H1 (cell line): Measurements from ENCODE around the gene TLK2. TPM values are rescaled to one million over a fixed set of nuclear protein-coding genes. Genes with fewer than 3 reads are reported as not detected.

Source experiments
- CTCF ChIA-PET: fragments of 300-600 bp; sonication (Branson Sonifier 250); formaldehyde crosslinking; loops from one replicate; lab custom pipeline; 2021; ENCODE audit not compliant: partially characterized antibody; lab: Charles Lee
- POLR2A ChIA-PET: fragments of 300-600 bp; sonication (Branson Sonifier 250); formaldehyde crosslinking; loops from one replicate; lab custom pipeline; 2021; ENCODE audit warnings: inconsistent platforms; ENCODE audit not compliant: partially characterized antibody; lab: Charles Lee
- DNase-seq, 2 experiments: peaks; one replicate each; pipeline versions ENCODE4 v3.0.0 to v3.0.0-alpha.2; 2010 to 2022; ENCODE audit warnings: low spot score in 2 of 2, low read depth in 1 of 2, mixed read lengths in 1 of 2
- FAIRE-seq: peaks from 2 replicates; lab custom pipeline; 2011; peaks lifted over from hg19 to GRCh38; lab: Jason Lieb, UNC
- H2AFZ ChIP-seq: 2 replicates; pipeline ENCODE4 v1.8.1; 2012; ENCODE audit warnings: low read length, inconsistent platforms
- H2AK5ac ChIP-seq: 2 replicates; pipeline ENCODE4 v1.6.1; 2013; ENCODE audit warnings: low read depth, low read length
- H2BK120ac ChIP-seq: replicated peaks from 2 replicates; pipeline ENCODE3; 2013; ENCODE audit warnings: low read depth, low read length, inconsistent platforms
- H2BK12ac ChIP-seq: 2 replicates; pipeline ENCODE4 v1.6.1; 2013; ENCODE audit warnings: low read depth, low read length
- H2BK15ac ChIP-seq: 2 replicates; pipeline ENCODE4 v1.6.1; 2013; ENCODE audit warnings: low read length
- H2BK20ac ChIP-seq: 2 replicates; pipeline ENCODE4 v1.6.1; 2013; ENCODE audit warnings: low read length
- H2BK5ac ChIP-seq: 2 replicates; pipeline ENCODE4 v1.6.1; 2013; ENCODE audit warnings: low read depth, low read length
- H3K14ac ChIP-seq: 2 replicates; pipeline ENCODE4 v1.6.1; 2013; ENCODE audit warnings: inconsistent platforms; ENCODE audit not compliant: insufficient read length
- H3K18ac ChIP-seq: 2 replicates; pipeline ENCODE4 v1.6.1; 2013; ENCODE audit warnings: low read length; ENCODE audit errors: extremely low read depth
- H3K23ac ChIP-seq: 2 replicates; pipeline ENCODE4 v1.6.1; 2013; ENCODE audit warnings: inconsistent platforms; ENCODE audit not compliant: insufficient read length
- H3K23me2 ChIP-seq: 2 replicates; pipeline ENCODE4 v1.6.1; 2013; ENCODE audit warnings: low read depth, low read length
- H3K27ac ChIP-seq: 2 replicates; pipeline ENCODE4 v1.6.1; 2011; ENCODE audit warnings: low read depth, low read length, inconsistent platforms
- H3K27me3 ChIP-seq, 4 experiments: replicated peaks in 1 of 4; 1 replicate in 1 of 4; 2 replicates in 3 of 4; pipeline versions ENCODE4 v1.6.1 to v1.8.1; 2011 to 2013; ENCODE audit warnings: low read length in 3 of 4, mild to moderate bottlenecking in 3 of 4, inconsistent platforms in 2 of 4, mixed read lengths in 2 of 4, moderate library complexity in 1 of 4; ENCODE audit not compliant: control insufficient read depth in 3 of 4, insufficient read depth in 3 of 4; ENCODE audit errors: extremely low read depth in 1 of 4
- H3K36me3 ChIP-seq, 4 experiments: 2 replicates each; pipeline versions ENCODE4 v1.6.1 to v1.8.1; 2011 to 2013; ENCODE audit warnings: mild to moderate bottlenecking in 4 of 4, low read length in 3 of 4, moderate library complexity in 2 of 4, control low read depth in 1 of 4, inconsistent platforms in 1 of 4; ENCODE audit not compliant: insufficient read depth in 4 of 4, control insufficient read depth in 2 of 4
- H3K4ac ChIP-seq: replicated peaks from 2 replicates; pipeline ENCODE3; 2013; ENCODE audit warnings: low read length, low read depth, mixed read lengths, inconsistent platforms; ENCODE audit not compliant: insufficient read length
- H3K4me1 ChIP-seq, 4 experiments: replicated peaks in 1 of 4; 1 replicate in 1 of 4; 2 replicates in 3 of 4; pipeline versions ENCODE4 v1.6.1 to v1.8.1; 2011 to 2013; ENCODE audit warnings: low read length in 3 of 4, inconsistent platforms in 2 of 4, mixed read lengths in 1 of 4; ENCODE audit not compliant: insufficient read depth in 4 of 4, control insufficient read depth in 3 of 4
- H3K4me2 ChIP-seq, 2 experiments: 2 replicates each; pipeline versions ENCODE4 v1.6.1 to v1.8.1; 2011 to 2013; ENCODE audit warnings: low read depth in 2 of 2, low read length in 2 of 2, control low read depth in 1 of 2, inconsistent platforms in 1 of 2, mild to moderate bottlenecking in 1 of 2; ENCODE audit not compliant: insufficient read depth in 1 of 2
- H3K4me3 ChIP-seq, 4 experiments: fragments of 200-600, 300-600 bp in 1 of 4; sonication (generic), shearing (Covaris generic), sonication (Bioruptor Twin) in 1 of 4; 2 replicates each; pipeline versions ENCODE4 v1.5.1 to v1.8.1; 2011 to 2016; ENCODE audit warnings: low read length in 4 of 4, low read depth in 3 of 4, control low read depth in 2 of 4, inconsistent platforms in 2 of 4, mild to moderate bottlenecking in 2 of 4, mixed read lengths in 1 of 4, moderate library complexity in 1 of 4; ENCODE audit not compliant: insufficient read depth in 2 of 4; ENCODE audit errors: extremely low read depth in 1 of 4
- H3K56ac ChIP-seq: replicated peaks from 2 replicates; pipeline ENCODE3; 2013; ENCODE audit warnings: low read depth, mild to moderate bottlenecking, mixed read lengths, low read length, inconsistent platforms; ENCODE audit not compliant: insufficient read length
- H3K79me1 ChIP-seq: 2 replicates; pipeline ENCODE4 v1.6.1; 2013; ENCODE audit warnings: low read depth, low read length, control low read depth
- H3K79me2 ChIP-seq, 2 experiments: 2 replicates each; pipeline versions ENCODE4 v1.6.1 to v1.8.1; 2012 to 2013; ENCODE audit warnings: low read length in 2 of 2, mild to moderate bottlenecking in 2 of 2, inconsistent platforms in 1 of 2; ENCODE audit not compliant: insufficient read depth in 2 of 2, control insufficient read depth in 1 of 2
- H3K9ac ChIP-seq, 4 experiments: replicated peaks in 1 of 4; 1 replicate in 1 of 4; 2 replicates in 3 of 4; pipeline versions ENCODE4 v1.6.1 to v1.8.1; 2011 to 2013; ENCODE audit warnings: low read depth in 3 of 4, low read length in 3 of 4, control low read depth in 2 of 4, mild to moderate bottlenecking in 2 of 4, moderate library complexity in 2 of 4, inconsistent platforms in 1 of 4; ENCODE audit errors: extremely low read depth in 1 of 4
- H3K9me3 ChIP-seq, 2 experiments: 2 replicates each; pipeline versions ENCODE4 v1.6.1 to v1.8.1; 2012 to 2013; ENCODE audit warnings: mild to moderate bottlenecking in 2 of 2, moderate library complexity in 2 of 2, control low read depth in 1 of 2, inconsistent platforms in 1 of 2, low read depth in 1 of 2, low read length in 1 of 2, mixed read lengths in 1 of 2; ENCODE audit not compliant: insufficient read depth in 2 of 2
- H4K20me1 ChIP-seq, 2 experiments: replicated peaks in 1 of 2; 2 replicates each; pipeline versions ENCODE3 to v1.8.1; 2011 to 2013; ENCODE audit warnings: inconsistent platforms in 2 of 2, low read length in 2 of 2, mild to moderate bottlenecking in 1 of 2; ENCODE audit not compliant: insufficient read depth in 2 of 2, control insufficient read depth in 1 of 2
- H4K5ac ChIP-seq: 2 replicates; pipeline ENCODE4 v1.6.1; 2013; ENCODE audit warnings: low read length, low read depth, mixed read lengths, inconsistent platforms; ENCODE audit not compliant: insufficient read length
- H4K8ac ChIP-seq: 2 replicates; pipeline ENCODE4 v1.8.0; 2013; ENCODE audit warnings: mild to moderate bottlenecking, moderate library complexity, low read length, inconsistent platforms; ENCODE audit not compliant: insufficient read depth; ENCODE audit errors: extremely low read depth
- H4K91ac ChIP-seq: replicated peaks from 2 replicates; pipeline ENCODE3; 2013; ENCODE audit warnings: low read length, mixed read lengths, inconsistent platforms; ENCODE audit not compliant: insufficient read length
- ATF3 ChIP-seq: IDR thresholded peaks from 2 replicates; pipeline ENCODE4 v1.6.1; 2011; ENCODE audit warnings: low read depth, mild to moderate bottlenecking, low read length; ENCODE audit not compliant: insufficient read depth
- BRCA1 ChIP-seq: IDR thresholded peaks from 2 replicates; pipeline ENCODE4 v1.6.1; 2012; ENCODE audit warnings: low read depth, low read length, improper control_type of control experiment
- CTBP2 ChIP-seq: IDR thresholded peaks from 2 replicates; pipeline ENCODE4 v1.7.0; 2011; ENCODE audit warnings: borderline replicate concordance, mild to moderate bottlenecking, moderate library complexity, mixed read lengths, low read length; ENCODE audit not compliant: insufficient read depth, insufficient read length
- KDM1A ChIP-seq: fragments of 200-600, 300-600 bp; sonication (generic); IDR thresholded peaks from 2 replicates; pipeline ENCODE4 v1.7.1; 2016; ENCODE audit warnings: mild to moderate bottlenecking, low read length, borderline replicate concordance
- NANOG ChIP-seq: IDR thresholded peaks from 2 replicates; pipeline ENCODE4 v1.6.1; 2011; ENCODE audit warnings: low read length, low read depth, mild to moderate bottlenecking, inconsistent platforms; ENCODE audit not compliant: insufficient read depth, poor library complexity, severe bottlenecking
- NRF1 ChIP-seq: IDR thresholded peaks from 2 replicates; pipeline ENCODE4 v1.6.1; 2011; ENCODE audit warnings: mild to moderate bottlenecking, low read depth, low read length, improper control_type of control experiment
- RNF2 ChIP-seq: fragments of 200-900, 300-1000 bp; sonication (generic); IDR thresholded peaks from 2 replicates; pipeline ENCODE4 v1.7.1; 2016; ENCODE audit warnings: borderline replicate concordance, low read depth, mild to moderate bottlenecking, antibody characterized with exemption, low read length; ENCODE audit not compliant: poor library complexity, severe bottlenecking; ENCODE audit errors: missing control alignments
- SIN3A ChIP-seq, 2 experiments: IDR thresholded peaks in 1 of 2; conservative IDR thresholded peaks in 1 of 2; 2 replicates each; pipeline ENCODE4 v1.6.1; 2011 to 2012; ENCODE audit warnings: low read length in 2 of 2, improper control_type of control experiment in 1 of 2, low read depth in 1 of 2, mild to moderate bottlenecking in 1 of 2
- SRF ChIP-seq: IDR thresholded peaks from 2 replicates; pipeline ENCODE4 v1.6.1; 2011; ENCODE audit warnings: mild to moderate bottlenecking, low read depth, low read length, moderate library complexity
- WGBS, 2 experiments: shearing (Covaris generic) in 1 of 2; methylation state at CpG; one replicate each; pipeline versions ENCODE4 v1.1.6 to v1.1.7; 2013 to 2015; ENCODE audit warnings: low lambda C conversion rate in 2 of 2, mixed read lengths in 2 of 2, inconsistent platforms in 1 of 2, low coverage in 1 of 2, missing lambda C conversion rate in 1 of 2; ENCODE audit not compliant: insufficient replicate concordance in 2 of 2, insufficient coverage in 1 of 2, insufficient read length in 1 of 2; ENCODE audit errors: extremely low coverage in 1 of 2, missing lambda C conversion rate in 1 of 2; 5-methylcytosine and 5-hydroxymethylcytosine counted together
- polyA plus RNA-seq, 7 experiments: library from polyadenylated mRNA; depleted of rRNA in 3 of 7; stranded (reverse) in 5 of 7; unstranded in 2 of 7; fragments of >200 nt in 5 of 7; fragments of 200-250 nt in 2 of 7; gene quantifications; 1 replicate in 5 of 7; 2 replicates in 1 of 7; 4 replicates in 1 of 7; pipeline versions ENCODE4 v1.2.1 to v1.2.3, GENCODE V29; 2011 to 2013; ENCODE audit warnings: missing spikeins in 2 of 7, mixed read lengths in 2 of 7
- total RNA-seq: library from RNA; stranded (reverse); fragmentation: NEBNext Ultra II Directional; extraction: Animal tissue kit (Norgen Biotek cat#: 25700); gene quantifications from 2 replicates; pipeline ENCODE4 v1.2.1, GENCODE V29; 2021

The TLK2 gene
- total and polyA plus RNA-seq, 2 of the 8 experiments (the other 6 are each of a cell fraction or from before 2014, with no cell fraction given): 43.1 to 59.9 TPM

GRCh38 chr17:62660629-62661118 lies 182.0 kb downstream of the TLK2 start:
- Histone ChIP-seq H4K91ac (no peak overlapping the region), H2BK15ac (no peak overlapping the region), H2BK12ac (no peak overlapping the region), H3K79me1 (no peaks in the 10 kb centered on the region; the same call in 1 of the 2 replicates), H3K9me3 (peaks cover 0 to 4% of the 10 kb centered on the region in 2 experiments; a peak in 1 of 4 replicates), H2AK5ac (no peak overlapping the region), H3K27ac (no peak overlapping the region), H3K23ac (no peak overlapping the region), H2BK5ac (no peak overlapping the region), H3K23me2 (no peaks in the 10 kb centered on the region), H3K9ac (no peak overlapping the region), H2BK120ac (no peak overlapping the region), H4K20me1 (no peaks in the 10 kb centered on the region), H3K4me1 (peaks cover 0 to 4% (median 0%) of the 10 kb centered on the region in 4 experiments; a peak in 1 of 7 replicates), H3K56ac (no peak overlapping the region), H3K4ac (no peak overlapping the region), H3K4me3 (no peak overlapping the region), H3K18ac (no peak overlapping the region), H3K4me2 (no peak overlapping the region), H3K36me3 (no peaks in the 10 kb centered on the region), H4K5ac (no peak overlapping the region), H4K8ac (no peak overlapping the region), H2AFZ (no peak overlapping the region), H3K79me2 (no peaks in the 10 kb centered on the region; a peak in 1 of 4 replicates), H2BK20ac (no peak overlapping the region), H3K14ac (no peak overlapping the region), H3K27me3 (no peaks in the 10 kb centered on the region)
- DNase-seq (no peak), FAIRE-seq (no peak)
- 88% methylated on average over 2 of the region's 2 CpGs; no CpG with 5 or more reads in 1 of the 2 experiments for whole genome bisulfite sequencing, 2 experiments
- POLR2A ChIA-PET: no interaction called here
- TF ChIP-seq BRCA1 (no peak), KDM1A (no peak), SRF (no peak), ATF3 (no peak), NRF1 (no peak), NANOG (no peak), CTBP2 (no peak), SIN3A (conservative IDR thresholded peaks at IDR 0.05 in 1 of 2, IDR thresholded peaks at IDR 0.05 in 1 of 2; ENCODE audit: low read depth in 1 of 2, low read length in 2 of 2) (no peak), RNF2 (no peak)
- CTCF ChIA-PET: interaction anchor here (0.6 to 2.0 kb wide), 2 partner anchors 12 to 422 kb away, joined by 3 to 9 read pairs; no protein-coding TSS in a partner anchor
